HG03520 (cell line): Measurements from ENCODE around the gene CBFA2T2.
"Not testable (repeated sequence)": the region's sequence is repeated elsewhere in the genome, so short reads cannot be mapped to it uniquely, and the experiment has no call there.

Experiments used
- ATAC-seq: cut with Tn5 transposase; IDR thresholded peaks from one replicate; pipeline ENCODE4 v1.9.1; 2021; ENCODE audit warnings: mild to moderate bottlenecking, moderate library complexity; ENCODE audit not compliant: unreplicated experiment

The CBFA2T2 gene

DNA sequence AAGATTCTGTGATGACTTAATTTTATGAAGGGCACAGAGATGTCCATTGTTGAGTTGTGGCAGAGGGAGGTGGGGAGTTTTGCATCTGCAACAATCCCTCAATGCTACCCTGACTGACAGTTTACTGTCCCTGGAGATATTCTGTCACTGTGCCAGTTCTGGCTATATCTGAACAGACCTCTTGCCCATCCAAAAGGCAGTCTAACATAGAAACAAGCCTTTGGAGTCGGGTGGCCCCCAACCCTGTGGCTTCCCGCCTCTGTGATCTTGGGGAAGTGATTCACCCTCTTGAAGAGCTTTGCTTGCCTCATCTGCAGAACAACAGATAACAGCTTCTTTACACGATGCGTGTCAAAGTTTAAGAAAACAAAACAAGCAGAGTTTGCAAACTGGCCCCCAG lies 200.1 kb downstream of the CBFA2T2 start:
- ATAC-seq, result no peak

DNA sequence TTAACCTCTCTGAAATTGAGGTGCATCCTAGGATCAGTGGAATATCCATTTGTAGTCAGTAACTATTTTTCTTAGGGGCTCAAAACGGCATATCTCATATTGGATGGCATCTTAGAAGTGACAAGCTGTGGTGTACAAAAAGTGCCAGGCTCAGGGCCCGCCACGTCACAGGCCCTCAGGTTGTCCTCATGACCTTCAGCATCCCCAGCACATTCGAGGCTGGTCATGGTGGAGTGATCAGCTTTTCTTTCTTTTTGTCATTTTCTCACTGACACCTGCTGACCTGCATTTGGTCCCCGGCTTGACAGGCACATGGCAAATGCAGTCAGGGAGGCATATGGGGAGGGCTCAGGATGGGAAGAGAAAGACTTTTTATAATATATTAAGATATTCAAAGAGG lies 203.4 kb downstream of the CBFA2T2 start:
- ATAC-seq, result no peak

DNA sequence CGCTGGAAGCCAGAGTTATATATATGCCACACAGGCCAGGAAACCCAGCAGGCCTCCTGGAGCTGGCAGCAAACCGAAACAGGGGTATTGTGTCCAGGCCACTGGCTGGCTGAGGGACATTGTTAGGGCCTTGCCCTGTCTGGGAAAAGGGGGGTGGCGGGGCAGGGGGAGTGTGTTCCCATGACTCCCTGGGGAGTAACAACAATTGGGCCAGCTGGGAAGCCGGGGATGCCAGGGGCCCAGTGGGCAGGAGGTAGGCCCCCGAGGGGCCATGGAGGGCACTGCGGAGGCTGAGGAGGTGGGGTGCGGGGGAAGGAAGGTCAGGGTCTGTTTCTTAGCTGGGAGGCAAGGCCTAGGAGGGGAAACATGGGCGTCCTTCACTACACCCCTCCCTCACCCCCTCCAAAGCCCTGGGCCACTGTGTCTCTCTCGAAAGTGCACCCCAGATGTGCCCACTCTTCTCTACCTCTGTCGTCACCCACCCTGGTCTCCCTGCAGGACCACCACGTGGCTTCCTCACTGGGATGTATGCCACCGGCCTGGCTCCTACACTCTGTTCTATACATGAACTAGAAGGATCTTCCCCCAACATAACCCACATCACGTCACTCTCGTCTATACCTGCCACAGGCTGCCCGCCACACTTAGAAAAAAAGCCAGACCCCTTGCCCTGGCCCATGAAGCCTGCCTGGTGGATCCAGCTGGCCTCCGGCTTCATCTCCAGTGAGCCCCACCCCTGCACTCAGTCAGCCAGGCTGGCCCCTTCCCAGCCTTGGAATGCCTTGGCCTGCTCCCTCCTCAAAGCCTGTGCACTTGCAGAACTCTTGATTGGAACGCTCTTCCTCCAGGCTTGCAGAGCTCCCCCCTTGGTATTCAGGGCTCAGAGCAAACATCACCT lies 204.1 kb downstream of the CBFA2T2 start:
- ATAC-seq, result no peak

DNA sequence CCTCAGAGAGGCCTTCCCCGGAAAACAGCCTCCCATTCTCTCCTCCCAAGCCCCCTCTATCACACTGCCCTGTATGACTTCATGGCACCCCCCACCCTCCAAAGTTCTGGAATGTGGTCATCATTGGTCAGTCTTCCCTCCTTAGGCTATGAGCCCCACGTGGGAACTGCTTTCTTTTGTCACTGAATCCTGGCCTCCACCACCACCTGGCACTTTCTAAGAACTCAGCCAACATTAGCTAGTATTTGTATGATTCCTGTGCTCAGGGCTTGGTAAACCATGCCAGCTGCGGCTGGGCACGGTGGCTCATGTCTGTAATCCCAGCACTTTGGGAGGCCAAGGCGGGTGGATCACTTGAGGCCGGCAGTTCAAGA lies 204.7 kb downstream of the CBFA2T2 start:
- no peak for ATAC-seq

DNA sequence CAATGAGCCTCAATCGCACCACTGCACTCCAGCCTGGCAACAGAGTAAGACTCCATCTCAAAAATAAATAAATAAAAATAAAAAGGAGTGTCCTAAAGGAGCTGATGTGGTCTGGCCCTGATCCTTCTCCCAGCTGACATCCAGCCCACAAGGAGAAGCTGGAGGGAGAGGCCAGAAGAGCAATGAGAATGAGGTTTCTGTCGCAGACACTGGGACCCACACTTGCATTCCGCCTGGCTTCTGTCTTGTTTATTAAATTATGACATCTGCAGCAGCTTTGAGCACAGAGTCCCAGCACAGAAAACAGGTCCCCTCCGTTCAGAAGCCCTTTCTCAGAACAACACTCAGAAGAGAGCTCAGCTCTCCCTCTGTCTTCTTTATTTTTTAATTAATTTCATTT lies 206.6 kb downstream of the CBFA2T2 start:
- no peak for ATAC-seq

DNA sequence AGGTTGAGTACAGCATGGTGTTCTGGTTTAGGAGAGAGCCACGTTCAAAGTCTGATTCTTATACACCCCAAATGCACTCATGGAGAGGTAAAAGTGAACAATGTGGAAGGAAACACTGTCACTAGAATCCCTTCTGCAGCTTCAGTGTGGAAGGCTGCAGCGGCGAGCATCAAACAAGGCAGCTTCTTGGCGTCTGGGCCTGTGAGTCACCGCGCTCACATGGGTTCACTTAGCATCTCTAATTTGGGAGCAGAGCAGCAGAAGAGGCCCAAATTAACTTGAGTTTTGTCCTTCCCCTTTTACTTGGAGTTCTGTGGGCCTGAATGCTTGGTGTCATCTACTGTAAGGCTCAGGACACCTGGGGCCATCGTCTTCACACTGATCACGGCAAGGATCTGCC lies 207.2 kb downstream of the CBFA2T2 start:
- ATAC-seq, result no peak

DNA sequence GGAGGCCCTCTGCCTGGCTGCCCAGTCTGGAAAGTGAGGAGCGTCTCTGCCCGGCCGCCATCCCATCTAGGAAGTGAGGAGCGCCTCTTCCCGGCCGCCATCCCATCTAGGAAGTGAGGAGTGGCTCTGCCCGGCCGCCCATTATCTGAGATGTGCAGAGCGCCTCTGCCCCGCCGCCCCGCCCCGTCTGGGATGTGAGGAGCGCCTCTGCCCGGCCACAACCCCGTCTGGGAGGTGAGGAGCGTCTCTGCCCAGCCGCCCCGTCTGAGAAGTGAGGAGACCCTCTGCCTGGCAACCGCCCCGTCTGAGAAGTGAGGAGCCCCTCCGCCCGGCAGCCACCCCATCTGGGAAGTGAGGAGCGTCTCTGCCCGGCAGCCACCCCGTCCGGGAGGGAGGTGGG lies 209.1 kb downstream of the CBFA2T2 start:
- not testable (repeated sequence) for ATAC-seq
